Fibroblast of skin of scalp (primary cell): ENCODE measurements around the gene WBP2.
A peak's percentile ranks its signal among the peaks of the same experiment; 100 is the strongest.
"Not testable (repeated sequence)": the region's sequence is repeated elsewhere in the genome, so short reads cannot be mapped to it uniquely, and the experiment has no call there.

Source experiments
- DNase-seq: peaks from one replicate; pipeline ENCODE4 v3.0.0-alpha.2; 2013

The WBP2 gene

DNA sequence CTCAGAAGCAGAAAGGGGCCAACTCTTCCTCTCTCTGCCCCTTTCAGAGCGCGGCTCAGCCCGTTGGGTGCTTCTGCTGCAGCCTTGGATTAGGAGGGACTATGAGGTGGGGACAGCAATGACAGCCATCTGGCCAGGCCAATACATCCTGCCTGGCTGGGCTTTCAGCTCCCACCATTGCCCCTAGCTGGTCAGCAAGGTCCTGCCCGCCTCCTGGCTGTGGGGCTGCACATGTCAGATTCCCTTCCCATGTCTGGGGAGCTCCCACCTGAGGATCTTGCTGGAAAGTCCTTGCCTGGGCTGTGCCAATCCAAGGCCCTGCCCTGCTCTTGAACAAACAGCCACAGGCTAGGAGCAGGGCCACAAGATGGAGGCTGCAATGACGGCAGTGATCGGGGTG lies 33.3 kb upstream of the WBP2 start:
- DNase-seq: no peak

DNA sequence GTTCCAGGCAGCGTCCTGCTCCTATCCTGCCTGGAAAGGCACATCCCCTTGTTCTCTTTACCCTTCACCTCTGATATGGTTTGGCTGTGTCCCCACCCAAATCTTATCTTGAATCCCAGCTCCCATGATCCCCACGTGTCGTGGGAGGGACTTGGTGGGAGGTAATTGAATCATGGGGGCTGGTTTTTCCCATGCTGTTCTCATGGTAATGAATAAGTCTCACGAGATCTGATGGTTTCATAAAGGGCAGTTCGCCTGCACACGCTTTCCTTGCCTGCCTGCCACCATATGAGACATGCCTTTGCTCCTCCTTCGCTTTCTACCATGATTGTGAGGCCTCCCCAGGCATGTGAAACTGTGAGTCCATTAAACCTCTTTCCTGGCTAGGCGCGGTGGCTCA lies 30.7 kb upstream of the WBP2 start:
- not testable (repeated sequence) for DNase-seq

DNA sequence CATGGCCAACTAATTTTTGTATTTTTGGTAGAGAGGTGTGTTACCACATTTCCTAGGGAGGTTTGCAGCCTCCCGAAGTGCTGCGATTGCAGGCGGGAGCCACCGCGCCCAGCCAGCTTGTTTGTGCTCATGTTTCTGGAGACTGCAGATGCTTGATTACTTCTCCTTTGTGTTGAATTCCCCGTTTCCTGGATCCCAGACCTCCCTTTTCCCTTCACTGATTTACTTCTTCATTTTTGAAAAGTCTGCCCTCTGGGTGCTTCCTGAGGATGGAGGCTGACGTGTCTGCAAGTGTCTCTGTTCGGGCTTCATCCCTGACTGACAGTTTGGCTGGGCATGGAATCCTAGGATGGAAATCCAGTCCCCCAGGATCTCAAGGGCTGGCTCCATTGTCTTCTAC lies 30.3 kb upstream of the WBP2 start:
- no peak for DNase-seq

DNA sequence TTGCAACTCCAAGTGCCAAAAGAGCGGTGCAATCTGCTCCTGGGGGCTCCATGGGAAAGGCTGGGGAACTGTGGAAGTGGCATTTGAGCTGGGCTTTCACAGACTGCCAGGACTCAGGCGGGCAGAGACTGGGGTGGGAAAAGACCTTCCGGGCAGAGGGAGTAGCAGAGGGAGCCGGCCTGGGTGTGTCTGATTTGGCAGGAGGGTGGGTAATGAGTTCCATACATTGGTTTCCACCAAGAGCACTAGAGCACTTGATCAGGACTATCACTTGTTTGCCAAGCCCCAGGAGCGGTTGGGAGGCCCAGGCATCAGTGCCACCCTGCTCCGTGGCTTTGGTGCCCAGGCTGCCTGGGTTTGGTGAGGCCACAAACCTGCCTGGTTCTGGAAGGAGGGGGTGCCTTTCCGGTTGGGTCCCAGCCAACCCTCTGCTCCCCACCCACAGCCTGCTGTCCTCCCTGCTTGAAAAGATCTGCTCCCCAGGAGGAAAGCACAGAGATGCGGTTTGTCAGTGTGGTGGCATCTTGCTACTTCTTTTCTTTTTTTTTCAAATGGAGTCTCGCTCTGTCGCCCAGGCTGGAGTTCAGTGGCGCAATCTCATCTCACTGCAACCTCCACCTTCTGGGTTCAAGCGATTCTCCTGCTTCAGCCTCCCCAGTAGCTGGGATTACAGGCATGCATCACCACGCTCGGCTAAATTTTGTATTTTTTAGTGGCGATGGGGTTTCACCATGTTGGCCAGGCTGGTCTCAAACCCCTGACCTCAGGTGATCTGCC lies 26.7 kb upstream of the WBP2 start:
- DNase-seq: no peak

DNA sequence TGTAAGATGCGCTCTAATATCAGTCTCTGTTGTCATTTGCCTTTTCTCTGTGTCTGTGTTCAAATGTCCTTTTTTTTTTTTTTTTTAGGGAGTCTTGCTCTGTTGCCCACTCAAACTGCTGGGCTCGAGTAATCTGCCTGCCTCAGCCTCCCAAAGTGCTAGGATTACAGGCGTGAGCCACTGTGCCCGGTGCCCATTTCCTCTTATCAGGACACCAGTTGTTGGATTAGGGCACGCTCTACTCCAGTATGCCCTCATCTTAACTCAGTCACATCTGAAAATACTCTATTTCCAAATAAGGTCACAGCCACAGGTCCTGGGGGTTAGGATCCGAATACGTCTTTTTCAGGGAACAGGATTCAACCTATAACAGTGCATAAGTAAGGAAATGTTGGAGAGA lies 25.1 kb upstream of the WBP2 start:
- DNase-seq: no peak

DNA sequence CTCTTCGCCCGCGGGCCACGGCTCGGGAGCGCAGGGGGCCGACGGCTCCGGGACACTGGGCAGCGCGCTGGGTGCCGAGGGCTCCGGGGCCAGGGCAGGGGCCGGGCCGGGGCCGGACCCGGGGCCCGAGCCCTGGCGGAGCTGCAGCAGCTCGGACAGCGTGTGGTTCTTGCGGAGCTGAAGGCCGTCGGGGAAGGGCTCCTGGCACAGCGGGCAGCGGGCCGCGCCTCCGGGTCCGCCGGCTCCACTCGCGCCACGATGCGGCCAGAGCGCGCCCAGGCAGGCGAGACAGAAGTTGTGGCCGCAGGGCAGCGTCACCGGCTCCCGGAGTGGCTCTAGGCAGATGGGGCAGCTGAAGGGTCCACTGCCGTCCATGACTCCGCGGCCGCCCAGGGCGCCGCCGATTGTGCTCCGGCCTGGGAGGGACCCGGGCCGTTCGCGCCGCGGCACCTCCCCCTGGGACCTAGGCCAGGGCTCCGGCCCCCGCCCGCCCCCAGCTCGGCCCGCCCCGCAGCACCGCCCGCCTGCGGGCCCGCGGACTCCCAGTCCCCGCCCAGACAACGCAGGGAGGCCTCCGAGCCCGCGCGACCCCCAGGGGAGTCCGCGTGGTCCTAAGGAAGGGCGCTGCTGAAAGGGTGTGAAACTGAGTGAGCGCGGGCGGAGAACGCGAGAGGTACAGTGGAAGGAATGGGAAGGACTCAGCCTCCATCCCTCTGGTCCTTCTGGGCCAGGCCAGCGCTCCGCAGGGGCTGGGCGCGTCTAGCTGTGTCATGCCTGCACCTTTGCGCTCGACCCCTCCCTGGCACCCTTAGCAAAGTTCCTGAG lies 23.3 kb upstream of the WBP2 start, which contains the start of gene TRIM47:
TRIM47 (minus strand) TSS at position 408 of the 825 bp plus-strand sequence; CDS start at position 375, 33 bp downstream.
- DNase-seq: peak; percentile 60

DNA sequence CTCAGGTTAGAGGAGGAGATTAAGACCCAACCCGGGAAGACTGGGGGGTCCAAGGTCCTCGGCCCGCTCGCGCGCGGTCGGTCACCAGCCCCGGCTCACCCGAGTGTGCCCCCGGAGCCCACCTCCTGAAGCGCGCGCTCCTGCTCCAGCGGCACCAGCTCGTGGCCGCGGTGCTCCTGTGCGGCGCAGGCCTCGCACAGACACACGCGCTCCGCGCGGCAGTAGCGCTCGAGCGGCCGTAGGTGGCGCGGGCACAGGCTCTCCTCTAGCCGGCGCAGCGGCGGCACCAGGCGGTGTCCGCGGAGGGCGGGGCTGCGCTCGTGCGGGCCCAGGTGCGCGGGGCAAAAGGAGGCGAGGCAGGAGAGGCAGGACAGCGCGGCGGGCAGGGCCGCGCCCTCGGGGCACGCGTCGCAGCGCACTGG lies 22.6 kb upstream of the WBP2 start:
- peak; percentile 58 for DNase-seq

DNA sequence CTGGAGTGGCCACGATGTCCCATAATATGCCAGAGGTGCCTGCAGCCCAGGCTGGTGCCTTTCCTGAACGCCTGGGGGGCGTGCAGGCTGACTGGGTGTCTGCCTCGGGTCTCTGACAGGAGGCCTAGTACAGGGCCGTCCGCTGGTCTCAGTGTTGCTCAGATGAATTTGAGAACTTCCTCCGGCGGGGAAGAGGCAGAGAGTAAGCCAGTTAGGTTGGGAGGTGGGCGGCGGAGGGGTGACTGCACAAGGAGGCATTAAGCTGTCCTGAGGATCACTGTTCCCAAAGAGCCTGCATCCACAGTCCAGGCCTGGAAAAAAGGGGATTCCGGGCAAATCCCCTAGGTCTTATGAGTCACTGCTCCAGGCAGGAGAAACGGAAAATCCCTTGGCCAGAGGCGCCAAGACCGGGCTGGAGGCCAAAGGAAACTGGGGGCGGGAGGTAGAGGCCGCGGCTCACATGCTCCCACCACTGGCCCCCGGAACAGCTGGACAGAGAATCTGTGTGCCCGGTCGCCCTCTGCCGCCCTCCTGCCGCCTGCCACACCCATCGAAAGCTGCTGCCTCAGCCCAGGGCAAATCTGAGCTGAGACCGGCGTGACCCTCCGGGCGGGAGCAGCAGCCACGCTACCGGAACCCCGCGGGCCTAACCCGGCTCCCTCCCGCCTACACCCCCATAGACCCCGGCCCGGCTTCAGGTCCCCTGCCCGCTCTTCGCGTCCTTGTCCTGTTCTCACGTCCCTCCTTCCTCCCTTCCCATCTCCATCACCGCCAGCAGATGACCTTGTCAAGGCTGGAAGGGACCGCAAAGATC lies 22.0 kb upstream of the WBP2 start:
- DNase-seq: peak; percentile 93

DNA sequence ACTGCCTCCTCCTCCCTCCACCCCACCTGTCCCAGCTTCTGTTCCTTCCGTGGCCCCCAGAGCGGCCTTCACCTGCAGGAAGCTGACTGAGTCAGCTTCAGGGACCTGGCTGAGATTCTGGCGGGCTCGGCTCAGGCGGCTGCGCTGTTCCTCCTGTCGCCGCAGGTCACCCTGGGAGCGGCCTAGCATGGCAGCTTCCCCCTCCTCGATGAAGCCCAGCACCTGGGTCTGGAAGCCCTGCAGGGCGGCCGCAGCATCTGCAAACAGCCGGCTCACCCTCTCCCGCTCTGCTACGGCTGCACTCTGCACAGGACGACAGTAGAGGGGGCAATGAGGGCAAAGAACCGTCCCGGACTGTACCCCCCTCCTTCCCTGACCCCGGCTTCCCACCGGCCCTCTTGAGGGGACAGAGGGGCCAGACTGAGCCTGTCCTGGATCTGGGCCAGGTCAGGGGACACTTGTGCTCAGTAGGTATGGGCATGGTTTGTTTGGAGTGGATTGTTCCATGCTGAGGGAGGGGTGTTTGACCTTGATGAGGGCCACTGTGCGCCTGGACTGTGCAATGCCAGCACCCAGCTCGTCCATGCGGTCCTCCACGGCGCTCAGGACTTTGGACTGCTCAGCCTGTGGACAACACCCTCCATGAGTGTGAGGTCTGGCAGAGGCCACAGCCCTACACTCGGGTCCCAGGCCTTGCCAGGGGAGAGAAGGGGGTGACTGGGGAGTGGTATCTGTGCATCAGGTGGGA lies 21.2 kb upstream of the WBP2 start:
- no peak for DNase-seq

DNA sequence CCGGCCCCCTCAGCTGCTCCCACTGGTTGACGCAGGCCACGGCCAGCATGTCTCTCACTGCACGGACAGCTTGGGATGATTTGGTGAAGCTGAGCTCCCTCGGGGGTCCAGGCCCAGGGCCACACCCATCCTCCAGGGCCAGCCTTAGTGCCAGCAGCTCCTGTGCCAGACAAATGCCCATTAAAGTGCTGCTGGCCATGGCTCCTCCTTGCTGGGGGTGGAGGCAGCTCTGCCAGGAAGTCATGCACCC lies 20.7 kb upstream of the WBP2 start:
- no peak for DNase-seq

DNA sequence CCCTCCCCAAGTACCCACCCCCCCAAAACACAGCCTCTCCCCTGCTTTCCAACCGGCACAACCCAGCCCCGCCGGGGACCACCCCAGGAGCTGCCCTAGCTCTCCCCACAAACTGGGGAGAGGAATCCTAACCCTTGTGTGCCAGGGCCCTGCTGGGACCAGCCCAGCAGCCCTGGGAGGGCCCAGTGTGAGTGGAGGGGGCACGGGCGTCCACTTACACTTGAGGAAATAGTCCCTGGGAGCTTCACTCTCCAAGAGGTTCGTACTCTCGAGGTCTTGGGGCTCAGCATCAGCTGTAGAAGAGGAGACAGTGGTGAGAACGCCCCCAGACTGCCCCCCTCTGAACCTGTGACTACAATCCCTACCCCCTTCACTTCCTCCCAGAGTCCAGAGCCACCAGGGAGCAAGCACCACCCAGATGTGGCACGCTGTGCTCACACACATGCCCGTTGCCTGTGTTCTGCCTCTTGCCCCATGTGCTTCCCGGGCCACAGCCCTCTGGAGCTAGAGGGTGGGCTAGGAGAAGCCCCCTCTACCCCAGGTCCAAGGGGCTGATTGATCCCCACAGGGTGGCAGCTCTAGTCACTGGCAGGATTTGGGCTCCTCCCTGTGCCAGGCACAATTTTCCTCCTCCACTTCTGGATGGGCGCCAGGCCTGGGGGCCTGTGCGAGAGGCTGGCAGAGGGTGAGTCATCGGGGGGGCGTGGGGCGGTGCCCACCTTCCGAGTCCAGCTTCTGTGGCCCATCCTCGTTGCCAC lies 20.2 kb upstream of the WBP2 start:
- DNase-seq: no peak

DNA sequence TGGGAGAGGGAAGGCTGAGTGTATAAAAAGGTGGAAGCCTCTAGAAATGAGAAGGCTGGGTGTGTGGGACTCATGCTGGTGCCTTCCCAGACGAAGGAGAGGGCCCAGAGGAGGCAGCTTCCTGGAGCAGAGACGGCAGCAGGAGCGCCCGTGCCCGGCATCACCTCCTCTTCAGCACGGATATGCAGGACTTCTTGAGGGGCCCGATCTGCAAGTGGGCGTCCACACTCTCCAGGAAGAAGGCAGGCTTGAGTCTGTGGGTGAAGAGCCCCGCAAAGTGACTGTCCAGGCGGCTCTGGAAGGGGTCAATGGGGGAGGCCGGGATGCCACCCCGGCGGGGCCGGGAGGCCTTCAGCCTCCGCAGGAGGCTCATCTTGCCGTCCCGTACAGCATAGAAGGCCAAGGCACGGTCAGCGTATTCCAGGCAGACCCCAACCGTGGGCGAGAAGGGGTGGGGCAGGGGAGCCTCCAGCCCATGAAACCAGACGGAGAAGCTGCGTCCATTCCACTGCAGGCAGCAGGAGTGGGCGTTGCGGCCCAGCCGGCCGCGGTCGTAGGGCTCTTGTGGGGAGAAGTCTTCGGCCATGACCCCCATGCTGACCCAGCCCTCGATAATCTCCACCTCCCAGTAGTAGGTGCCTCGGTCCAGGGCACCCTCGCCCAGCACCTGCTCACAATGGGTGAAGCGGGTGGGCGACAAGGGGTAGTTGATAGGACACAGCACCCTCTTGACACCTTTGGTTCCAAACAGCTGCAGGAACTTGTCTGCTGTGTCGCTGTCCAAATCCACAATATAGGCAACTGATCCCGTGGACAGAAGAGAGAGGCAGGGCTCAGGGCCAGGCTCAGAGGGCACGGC lies 19.4 kb upstream of the WBP2 start:
- no peak for DNase-seq

DNA sequence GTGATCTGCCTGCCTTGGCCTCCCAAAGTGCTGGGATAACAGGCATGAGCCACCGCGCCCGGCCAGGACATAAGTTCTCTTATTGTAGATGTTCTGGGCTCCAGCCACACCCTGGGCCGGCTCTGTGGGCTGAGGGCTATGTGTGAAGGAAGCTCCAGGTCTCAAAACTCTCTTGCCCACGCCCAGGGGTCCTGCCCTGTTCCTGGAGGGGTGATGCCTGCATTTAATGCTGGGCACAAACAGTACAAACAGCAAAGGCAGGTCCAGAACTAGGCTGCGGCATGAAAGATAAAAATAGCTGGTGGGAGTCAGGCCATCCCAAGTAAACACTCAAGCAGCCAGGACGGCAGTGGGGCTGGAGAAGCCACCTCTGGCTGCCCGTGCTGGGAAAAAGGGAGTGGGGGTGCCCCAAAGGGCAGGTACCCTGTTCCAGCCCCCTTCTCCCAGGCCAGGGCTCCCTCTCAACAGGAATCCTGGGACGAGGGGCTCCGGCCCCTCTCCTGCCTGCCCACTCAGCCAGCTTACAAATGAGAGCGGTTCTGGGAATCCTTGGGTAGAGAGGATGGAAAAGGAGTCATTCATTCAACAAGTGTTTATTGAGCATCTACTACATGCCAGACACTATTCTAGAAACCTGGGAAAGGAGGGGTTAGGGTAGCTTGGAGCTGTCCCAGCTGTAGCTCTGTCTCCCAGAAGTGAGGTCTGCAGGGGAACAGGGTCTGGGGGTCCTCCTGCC lies 18.6 kb upstream of the WBP2 start:
- no peak for DNase-seq

DNA sequence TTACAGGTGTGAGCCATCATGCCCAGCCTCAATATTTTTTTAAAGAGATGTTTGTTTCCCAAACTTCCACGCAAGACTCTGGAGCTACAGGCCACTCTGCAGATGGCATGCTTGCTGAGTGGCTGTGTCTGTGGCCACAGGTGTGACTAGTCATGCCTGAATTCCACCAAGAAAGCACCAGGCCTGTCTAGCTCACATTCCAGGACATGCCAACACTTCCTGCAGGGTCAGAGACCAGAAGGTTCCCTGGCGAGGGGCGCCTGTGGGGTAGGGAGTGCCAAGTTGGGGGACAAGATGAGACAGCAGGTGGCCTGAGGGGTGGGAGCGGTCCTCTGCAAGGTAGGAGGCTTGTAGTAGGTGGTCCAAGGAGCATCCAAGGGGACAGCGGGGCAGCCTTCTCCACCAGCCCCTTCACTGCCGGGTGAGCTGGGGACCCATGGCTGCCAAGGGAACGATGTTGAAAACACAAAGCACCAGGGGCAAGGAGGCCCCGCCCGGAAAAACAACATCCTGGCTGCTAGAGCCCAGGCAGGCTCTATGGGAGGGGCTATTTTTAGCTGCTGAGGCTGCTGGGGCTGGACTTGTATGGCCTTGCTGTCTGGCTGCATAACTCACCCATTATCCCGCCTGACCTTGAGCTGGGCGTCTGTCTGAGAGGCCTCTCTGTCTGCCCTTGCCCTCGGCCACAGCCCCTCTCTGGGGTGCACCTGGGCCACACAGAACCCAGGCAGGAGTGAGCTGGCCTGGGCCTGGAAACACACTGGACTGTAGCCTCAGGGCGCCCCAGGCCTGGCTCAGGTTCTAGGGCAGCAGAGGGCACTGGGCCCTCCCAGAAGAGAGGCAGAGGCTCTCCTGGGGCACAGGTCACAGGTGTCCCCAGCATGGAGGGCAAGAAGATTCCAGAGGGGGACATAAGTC lies 17.6 kb upstream of the WBP2 start:
- DNase-seq: peak; percentile 81

DNA sequence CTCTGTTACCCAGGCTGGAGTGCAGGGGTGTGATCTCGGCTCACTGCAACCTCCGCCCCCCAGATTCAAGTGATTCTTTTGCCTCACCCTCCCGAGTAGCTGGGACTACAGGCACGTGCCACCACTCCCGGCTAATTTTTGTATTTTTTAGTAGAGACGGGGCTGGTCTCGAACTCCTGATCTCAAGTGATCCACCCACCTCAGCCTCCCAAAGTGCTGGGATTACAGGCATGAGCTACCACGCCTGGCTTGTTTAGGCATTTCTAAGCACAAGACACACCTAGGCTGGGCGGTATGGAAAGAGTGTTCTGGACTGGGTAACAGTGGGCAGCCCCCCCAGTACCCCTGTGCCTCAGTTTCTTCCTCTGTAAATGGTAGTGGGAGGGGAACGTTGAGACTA lies 15.1 kb upstream of the WBP2 start:
- not testable (repeated sequence) for DNase-seq

DNA sequence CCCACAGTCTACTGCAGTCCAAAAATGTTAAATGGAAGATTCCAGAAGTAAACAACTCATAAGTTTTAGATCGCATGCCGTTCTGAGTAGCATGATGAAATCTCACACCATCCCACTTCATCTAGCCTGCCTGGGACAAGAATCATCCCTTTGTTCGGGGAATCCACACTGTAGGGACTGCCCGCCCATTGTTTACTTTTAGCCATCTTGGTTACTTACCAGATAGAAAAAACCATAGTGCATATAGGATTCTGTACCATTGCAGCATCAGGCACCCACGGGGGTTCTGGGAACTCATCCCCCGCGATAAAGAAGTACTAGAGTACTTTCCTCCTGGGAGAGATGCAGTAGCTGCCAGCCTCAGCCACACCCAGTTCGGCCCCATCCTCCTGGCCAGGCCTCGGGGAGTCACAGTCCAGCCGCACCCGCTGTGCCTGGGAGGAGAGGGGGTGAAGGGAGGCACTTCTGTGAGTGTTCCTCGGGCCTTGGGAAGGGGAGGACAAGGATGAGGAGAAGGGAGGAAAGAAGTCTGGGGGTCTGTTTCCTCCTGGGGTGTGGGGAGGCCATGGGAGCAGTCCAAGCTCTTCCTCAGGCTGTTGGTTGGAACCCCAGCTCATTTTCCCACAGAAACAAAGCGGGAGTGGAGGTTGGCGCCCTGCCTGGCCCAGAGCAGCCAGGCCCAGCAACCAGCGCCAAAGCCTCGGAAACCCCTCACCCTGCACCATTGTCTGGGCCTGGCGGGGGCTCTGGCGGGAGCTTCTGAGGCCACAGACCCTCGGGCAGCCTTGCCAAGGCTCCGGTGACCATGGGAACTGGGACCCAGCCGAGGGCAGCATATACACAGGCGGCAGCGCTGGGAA lies 14.4 kb upstream of the WBP2 start:
- DNase-seq: peak; percentile 47

DNA sequence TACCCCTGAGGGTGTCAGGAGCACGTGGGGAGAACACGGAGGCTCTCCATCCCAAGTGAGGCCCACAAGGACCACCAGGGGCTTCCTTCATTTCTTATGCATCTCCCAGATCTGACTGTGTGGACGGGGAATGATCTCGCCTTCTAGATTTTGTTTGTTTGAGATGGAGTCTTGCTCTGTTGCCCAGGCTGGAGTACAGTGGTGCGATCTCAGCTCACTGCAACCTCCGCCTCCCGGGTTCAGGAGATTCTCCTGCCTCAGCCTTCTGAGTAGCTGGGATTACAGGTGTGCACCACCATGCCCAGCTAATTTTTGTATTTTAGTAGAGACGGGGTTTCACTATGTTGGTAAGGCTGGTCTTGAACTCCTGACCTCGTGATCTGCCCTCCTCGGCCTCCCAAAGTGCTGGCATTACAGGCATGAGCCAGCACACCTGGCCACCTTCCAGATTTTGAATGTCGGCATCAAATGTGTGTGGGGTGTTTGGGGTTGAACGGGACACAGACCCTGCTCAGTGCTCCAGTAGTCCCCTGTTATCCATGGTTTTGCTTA lies 13.7 kb upstream of the WBP2 start:
- DNase-seq: not testable (repeated sequence)
